Right hindlimb (tissue), 1 donor: ENCODE results near the gene SMAD5.

Experiments
- DNase-seq: peaks from one replicate; pipeline ENCODE4 v3.0.0-alpha.2; 2018

Gene SMAD5

DNA sequence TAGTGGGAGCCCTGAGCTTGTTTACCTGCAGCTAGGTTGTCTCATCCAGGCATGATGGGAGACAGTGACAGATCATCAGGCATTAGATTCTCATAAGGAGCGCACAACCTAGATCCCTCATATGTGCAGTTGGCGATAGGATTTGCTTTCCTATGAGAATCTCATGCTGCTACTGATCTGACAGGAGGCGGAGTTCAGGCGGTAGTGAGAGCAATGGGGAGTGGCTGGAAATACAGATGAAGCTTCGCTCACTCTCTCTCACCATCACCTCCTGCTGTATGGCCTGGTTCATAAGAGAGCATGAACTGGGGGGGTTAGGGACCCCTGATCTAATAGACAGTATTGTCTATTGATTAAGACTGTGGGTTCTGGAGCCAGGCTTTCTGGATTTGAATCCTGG lies 24.9 kb downstream of the SMAD5 start:
- no peak for DNase-seq

DNA sequence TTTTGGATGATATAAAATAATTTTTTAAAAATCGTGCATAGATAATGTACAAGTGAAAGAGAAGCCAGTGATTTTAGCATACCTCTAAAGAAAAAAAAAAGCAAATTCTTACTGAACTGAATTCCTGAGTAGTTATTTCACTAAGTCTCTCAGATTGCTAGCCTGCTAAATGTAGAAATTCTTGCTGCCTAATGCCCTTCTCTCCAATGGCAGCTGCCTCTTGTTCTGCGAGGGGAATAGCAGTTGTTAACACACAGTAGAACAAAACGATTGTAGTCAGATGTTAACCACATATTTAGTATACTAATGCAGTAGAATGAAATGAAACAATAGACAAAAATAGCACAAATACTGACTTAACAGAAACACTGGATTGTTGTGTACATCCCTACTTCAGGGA lies 26.8 kb downstream of the SMAD5 start:
- no peak for DNase-seq

DNA sequence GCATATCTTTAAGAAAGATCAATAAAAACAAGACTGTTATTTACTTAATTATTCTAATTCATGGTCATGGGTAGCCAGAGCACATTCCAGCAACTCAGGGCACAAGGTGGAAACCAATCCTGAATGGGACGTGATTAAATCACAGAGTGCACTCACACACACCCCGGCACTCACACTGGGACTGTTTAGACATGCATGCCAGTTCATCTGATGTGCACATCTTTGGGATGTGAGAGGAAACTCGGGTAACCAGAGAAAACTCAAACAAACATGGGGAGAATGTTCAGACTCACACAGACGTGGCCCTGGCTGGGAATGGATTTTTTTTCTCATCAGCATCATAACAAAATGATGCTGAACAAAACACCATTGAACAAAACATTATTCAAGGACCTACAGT lies 29.4 kb downstream of the SMAD5 start:
- no peak for DNase-seq

DNA sequence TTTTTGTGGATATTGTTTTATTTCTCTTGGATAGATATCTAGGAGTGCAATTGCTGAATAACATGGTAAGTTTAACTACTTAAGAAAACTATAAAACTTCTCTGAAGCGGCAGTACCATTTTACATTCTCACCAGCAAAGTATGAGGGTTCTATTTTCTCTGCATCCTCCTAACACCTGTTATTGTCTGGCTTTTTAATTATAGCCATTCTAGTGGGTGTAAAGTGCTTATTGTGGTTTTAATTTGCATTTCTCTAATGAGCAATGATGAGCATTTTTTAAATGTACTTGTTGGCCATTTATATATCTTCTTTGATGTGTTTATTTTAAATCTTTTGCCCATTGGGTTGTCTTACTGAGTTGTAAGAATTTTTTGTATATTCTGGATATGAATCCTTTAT lies 31.6 kb downstream of the SMAD5 start:
- no peak for DNase-seq

DNA sequence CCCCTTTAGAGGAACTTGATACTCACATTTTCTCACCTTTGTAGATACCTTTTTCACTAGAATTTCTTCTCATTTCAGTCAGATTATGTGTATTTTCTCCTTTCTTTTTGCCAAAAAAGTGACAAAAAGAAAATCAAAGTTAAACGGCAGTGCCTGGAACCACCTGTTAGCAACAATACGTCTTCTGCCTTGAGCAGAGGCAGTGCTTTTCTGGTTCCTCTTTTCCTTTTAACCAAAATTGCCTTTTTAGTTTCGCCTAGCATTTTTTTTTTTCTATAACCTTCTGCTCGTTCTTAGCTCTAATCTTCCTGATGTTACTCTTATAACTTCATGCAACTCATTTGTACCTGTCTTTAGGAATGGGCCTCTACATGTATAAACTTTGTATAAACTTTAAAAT lies 34.3 kb downstream of the SMAD5 start:
- DNase-seq, result no peak

DNA sequence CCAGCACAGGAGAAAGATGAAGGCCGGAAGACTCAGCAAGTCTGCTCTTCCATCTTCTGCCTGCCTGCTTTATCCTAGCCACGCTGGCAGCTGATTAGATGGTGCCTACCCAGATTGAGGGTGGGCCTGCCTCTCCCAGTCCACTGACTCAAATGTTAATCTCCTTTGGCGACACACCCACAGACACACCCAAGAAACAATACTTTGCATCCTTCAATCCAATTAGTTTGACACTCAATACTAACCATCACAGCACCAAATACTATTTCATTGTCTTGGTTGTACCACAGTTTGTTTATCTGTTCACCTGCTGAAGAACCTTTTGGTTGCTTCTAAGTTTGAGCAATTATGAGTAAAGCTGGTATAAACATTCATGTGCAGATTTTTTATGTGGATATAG lies 36.6 kb downstream of the SMAD5 start:
- no peak for DNase-seq

DNA sequence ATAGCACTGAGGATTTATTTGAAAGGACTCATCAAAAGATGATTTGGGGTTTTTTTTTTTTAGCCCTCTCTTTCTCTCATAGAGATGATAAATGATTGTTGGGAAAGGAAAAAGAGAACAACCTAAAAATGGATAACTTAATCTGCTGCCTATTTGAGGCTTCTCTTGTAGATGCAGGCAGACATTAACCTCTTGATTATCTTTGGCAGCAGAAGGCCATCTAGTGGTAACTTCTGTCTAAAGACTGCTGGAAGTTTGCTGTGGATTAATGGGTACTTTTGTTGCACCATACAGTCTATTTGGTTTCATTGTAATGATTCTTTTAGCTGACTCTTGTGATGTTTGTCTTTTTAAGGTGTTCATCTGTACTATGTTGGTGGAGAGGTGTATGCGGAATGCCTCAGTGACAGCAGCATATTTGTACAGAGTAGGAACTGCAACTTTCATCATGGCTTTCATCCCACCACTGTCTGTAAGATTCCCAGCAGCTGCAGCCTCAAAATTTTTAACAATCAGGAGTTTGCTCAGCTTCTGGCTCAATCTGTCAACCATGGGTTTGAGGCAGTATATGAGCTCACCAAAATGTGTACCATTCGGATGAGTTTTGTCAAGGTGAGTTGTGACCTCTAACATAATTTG lies 41.5 kb downstream of the SMAD5 start:
- no peak for DNase-seq

DNA sequence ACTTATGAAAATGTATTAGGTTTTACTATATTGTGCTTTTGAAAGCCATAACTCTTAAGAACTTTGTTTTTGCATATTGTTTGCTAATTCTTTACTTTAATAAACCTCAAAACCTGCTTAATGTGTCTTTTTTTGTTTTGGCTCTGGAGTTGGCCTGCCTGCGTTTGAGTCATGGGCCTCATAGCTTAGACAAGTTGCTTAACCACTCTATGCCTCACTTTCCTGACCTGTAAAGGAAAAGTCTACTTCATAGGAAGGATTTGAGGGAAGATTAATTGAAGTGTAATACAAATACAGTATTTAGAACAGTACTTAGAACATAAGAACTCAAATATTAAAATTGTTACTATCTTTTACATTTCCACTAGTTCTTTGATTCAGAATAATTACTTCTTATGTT lies 50.0 kb downstream of the SMAD5 start:
- no peak for DNase-seq

DNA sequence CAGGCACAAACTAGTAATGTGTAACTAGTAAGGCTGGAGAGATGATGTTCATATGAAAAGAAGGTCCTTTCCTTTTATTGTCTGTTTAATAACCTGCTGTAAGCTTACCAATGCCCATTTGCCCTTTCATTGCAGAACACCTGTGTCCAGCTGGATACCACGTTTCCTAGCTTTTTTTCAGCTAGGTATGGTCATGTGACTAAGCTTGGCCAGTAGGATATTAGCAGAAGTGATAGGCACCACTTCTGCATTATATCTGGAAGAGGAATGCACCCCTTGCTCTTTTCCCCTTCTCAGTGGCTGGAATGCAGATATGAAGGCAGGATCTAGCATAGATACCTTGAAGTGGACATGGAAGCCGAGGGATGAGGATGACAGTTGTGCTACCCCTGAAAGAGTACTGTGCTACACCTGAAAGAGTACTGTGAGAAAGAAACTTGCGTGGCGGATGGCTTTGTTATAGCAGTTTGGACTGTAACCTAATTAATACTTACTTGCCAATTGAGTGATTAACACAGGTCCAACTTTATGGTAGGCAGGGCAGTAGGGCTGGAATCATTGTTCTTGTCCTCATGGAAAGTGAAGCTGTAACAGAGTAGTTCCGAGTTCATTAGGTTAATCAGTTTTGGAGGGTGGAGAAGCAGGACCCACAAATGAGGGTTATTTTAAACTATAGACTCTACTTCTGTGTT lies 53.5 kb downstream of the SMAD5 start:
- DNase-seq, result no peak

DNA sequence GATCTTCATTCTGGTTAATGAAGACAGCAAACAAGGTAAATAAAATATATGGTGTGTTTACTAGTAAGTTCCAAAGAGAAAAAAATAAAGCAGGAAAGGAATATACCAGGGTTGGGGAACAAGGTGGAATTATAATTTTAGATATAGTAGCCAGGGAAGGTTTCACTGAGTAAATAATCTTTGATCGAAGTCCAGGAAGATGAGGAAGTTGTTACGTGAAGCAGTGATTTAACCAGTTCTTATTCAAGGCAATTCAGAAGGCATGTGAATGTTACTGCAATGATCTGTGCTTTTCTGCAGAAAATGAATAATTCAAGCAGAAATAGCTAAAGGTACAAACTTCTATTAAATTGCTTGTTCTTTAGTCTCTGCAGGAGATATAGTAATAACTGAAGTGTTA lies 54.2 kb downstream of the SMAD5 start:
- DNase-seq, result no peak

DNA sequence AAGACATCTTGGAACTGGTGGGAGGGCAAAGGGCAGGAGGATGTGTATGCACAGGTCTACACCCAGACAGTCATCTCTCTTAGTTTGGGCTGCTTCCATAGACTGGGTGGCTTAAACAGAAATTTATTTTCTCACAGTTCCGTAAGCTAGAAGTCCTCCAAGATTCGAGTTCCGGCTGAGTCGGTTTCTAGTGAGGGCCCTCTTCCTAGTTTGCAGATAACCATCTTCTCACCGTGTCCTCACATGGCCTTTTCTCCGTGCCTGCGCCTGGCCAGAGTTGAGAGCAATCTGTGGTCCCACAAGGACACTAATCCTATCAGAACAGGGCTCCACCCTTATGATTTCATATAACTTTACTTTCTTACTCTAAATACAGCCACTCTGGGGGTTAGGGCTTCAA lies 56.2 kb downstream of the SMAD5 start:
- DNase-seq, result no peak

DNA sequence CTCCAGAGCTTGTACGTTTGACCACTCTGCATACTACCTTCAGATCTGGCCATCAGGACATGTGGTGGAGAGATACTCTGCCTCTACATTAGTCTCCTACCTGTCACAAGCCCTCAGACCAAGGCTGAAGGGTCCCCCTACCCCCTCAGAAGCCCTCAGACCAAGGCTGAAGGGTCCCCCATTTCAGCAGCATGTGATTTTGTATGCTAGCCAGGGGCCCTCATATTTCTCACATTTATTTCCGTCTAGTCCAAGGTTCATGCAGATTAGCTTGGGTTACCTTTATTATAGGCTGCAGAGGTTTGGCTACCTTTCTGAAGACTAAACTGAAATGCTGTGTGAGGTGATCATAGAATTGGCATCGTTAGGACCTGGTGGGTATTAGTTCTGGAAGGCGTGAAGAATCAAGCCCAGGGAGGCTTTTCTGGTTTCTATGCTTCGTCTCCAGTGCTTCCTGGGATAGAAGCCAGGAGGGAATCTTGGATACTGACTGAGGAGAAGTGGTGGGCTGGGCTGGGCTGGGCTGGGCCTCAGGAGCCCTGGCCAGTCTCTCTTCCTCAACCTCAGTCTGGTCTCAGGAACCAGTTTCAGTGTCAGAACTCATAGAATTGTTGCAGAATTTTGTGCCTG lies 57.6 kb downstream of the SMAD5 start:
- no peak for DNase-seq

DNA sequence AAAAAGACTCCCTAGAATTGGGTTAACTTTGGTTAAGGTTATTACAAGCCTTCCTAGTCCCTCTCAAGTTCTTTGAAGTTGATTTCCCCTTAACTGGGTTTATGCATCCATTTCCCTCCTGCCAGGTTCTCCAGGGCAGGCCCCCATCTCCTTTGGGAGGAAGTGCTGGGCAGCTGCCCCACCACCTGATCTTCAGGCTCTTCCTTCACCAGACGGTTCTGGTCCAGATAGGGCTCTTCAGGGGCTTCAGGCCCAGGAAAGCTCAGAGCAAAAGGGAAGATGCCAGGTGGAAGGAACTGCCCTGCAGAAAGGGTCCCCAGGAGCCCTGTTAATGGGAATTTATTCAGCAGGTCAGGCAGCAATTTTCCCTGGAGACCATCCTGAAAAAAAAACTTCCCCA lies 58.3 kb downstream of the SMAD5 start:
- DNase-seq, result no peak

DNA sequence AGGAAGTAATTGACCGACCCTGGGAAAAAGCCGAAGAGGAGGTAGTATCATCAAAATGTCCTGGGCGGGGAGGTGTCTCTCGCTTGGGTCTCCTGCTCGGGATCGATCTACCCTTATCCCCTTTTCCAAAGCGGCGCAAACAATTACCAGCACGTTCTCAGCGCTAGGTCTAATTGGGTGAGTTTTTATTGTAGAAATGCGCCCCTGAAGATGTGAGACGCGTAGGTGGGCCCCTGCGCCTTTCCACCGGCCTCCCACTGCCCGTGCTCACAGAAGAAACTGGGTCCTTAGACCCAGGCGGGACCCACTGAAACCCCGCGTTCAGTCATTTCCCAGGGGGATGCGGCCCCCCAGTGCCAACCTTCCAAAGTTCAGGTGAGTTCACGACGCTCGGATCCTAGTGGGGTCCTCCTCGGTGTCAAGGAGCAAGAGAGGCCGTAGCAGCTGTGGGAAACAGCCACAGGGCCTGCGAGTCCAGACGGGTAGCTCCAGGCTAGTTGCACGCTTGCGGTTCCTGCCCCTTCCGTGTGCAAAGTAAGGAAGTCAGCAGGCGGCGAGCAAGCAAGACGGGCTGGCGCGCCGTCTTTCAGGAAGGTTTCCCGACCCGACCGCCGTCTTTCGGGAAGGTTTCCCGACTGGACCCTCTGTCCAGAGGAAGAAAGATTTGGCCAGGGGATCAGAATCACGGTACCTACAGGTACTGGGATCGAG lies 58.8 kb downstream of the SMAD5 start:
- no peak for DNase-seq

DNA sequence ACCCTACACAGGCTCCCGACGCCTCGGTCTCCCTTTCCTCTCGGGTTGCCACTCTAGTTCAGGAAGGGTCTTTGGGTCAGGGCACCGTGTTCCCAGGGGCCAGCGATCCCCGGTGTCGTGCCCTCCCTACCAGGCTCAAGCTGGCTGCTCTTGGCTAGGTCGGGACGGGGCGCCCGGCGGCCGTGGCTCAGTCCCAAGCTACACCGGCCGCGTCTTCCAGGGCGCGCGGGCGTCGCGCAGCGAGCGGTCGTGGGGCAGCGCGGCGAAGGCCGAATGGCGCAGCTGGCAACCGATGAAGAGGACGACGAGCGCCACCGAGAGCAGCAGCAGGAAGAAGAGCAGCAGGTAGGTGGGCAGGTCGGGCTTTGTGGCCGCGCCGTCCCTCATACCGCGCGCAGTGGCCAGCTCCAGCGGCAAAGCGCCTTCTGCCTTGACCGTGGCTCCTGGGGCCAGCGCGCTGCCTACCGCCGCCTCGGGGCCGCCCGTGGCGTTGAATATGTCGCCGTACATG lies 59.4 kb downstream of the SMAD5 start:
- DNase-seq, result no peak

DNA sequence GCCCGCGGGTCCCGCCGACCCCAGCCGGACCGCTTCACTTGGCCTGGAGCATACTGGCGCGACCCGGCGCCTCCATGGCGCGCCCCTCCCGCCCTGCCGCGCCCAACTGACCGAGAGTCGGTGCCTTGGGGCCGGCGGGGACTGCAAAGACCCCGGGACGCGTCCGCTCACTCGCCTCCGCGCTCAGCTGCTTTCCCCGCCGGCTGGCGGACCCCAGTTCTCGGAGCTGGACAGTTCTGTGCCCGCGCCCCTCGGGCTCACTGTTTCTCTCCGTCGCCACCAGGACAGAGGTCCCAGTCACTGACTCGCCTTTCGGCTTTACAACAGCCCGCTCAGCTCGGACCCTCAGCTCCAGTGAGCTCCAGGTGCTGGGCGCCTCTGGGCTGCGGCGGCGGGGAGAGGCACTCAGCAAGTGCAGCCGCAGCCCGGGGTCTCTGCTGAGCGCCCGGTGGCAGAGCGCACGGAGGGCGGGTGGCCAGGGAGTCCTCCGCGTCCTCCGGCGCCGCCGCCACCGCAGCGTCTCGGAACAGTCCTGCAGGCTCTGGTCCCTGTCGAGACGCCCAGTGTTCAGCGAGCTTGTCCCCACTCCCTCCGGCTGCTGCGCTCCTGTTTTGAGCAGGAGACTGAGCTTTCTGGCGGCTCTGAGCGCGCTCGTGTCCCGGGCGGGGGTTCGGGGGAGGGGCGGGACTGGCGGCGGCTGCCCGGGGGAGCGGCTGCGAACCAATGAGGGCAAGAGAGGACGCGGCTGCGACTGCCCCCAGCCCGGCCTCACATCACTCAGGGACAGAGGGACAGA lies 60.1 kb downstream of the SMAD5 start, which contains the start of gene SMIM32:
Gene SMIM32, minus strand, starts transcription at position 637 of the 796 bp plus-strand sequence. CDS start 638 bp downstream, outside the sequence.
- peak; percentile 60 for DNase-seq

DNA sequence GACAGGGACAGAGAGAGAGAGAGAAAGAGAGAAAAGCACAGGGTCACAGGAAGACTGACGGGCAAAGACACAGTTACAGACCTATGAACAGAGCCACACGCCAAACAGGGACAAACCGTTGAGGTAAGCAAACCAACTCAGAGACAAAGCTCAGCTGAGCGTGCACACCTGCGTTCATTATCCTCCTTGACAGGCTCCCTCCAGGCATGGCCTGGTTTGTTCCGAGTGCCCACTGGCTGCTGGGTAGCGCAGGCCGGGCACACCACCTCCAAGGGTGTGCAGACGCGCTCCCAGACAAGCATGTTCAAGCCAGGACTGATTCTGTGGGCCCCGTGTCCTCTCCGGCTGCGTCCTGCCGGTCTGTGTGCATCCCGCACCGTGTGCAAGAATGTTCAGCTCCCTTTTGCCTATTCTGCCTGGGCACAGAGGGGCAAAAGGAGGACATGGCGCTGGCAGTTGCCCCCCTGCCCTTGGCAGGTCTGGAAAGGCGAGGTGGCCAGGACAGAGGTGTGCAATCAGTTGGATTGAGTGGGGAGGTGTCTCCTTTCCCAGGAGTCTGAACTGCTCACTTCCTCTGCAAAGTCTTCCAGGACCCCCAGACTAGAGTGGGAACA lies 60.8 kb downstream of the SMAD5 start:
- DNase-seq, result no peak

DNA sequence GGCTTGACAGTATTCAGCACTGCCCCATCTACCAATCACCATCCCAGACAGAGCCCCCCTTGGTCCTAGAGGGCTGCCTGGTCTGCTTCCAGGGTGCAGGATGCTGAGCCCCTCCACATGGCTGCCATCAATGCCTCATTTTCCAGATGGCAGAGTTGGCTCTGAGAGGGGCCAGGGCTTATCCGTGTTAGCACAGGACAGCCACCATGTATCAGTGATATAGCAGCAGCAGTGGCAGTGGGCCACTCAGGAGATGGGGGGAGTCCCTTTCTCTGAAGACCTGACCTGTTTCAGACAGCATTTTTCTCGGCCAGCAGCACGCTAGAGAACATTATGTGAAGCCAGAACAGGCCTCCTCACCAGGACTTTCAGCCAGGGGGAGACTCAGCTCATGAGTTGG lies 61.9 kb downstream of the SMAD5 start:
- no peak for DNase-seq

DNA sequence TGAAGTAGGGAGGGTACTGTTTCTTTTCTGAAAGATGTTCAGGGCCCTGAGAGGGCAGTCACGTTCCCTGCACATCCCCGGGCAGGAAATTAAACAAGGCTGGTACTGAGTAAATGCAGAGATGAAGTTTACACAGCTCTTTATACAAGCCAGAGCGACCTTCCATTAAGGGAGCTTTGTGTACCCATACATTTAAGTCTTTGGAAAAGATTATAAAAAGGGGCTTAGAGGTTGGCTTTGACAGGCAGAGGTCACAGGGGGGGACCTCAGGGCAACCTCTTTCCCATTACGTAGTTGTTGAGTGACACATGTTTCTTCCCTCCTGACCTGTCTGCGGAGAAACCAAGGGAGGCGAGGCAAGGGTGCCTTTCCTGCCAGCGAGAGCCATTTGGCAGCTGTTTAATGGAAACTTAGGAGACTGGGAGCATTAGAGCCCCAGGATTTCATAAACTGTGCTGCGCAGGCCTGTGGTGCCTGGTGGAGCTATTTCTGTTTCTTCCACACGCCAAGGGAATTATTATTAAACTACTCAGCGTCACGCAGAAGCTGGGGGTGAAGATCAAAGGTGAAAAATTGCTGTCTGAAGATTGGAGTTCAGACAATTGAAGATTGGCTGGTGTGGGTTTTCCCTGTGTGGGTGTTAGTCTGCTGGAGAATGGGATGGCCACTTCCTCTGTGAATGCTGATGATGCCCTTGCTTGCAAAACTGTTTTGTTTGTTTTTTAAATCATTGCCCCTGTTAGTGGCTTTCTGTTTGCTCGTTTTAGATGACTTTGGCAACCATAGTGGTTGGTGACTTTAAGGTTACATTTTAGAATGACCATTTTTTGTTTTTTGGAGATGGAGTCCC lies 63.6 kb downstream of the SMAD5 start:
- DNase-seq, result no peak

DNA sequence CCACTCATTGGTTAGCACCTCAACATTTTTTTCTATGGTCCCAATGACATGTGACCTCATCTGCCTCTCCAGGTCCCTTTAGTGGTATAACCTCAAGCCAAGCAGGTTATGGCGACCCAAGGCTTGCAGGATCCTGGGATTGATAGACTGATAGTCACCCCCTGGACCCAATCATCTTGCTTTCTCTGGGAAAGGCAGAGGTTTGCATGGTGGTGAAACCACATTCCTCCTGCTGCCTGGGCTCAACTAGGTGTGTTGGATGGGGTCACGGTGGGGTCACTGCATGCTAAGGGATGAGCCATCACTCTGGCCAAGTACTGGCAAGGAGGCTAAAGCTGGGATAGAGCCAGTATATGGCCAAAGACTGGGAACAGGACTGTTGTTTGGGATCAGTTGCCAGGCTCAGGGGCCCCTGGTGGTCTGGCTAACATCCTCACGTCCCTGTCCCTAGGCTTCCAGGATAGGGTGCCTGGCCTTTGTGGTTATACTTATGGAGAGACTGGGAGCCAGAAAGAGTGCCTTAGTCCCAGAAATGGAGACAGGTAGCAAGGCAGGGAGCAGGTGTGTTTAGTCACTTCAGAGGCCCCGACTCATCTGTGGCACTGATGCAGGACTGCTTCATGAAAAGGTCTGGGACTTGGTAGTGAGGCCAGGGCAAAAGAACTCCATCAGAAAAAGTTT lies 65.0 kb downstream of the SMAD5 start:
- DNase-seq, result no peak

DNA sequence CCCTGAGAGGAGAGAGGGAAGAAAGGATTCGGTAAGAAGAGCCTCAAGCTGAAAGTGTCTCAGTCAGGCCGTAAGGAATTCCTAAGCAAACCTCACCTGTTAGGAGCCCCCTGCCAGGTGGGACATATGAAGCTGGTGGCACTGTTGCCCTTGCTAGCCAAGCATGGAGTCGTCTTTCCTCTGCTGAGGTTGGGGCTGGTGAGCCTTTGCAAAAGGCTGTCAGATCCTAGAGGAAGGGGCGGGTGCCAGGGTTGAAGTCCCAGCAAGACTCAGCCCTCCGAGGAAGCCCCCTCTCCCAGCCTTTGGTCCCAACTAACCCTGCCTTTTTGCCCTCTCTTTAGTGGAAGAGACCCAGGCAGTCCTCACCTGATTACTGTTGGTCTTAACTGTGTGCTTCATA lies 65.8 kb downstream of the SMAD5 start:
- DNase-seq, result no peak
